Endothelial cell of umbilical vein (primary cell): ENCODE results near the gene RNF126. TPM values are rescaled to one million over a fixed set of nuclear protein-coding genes. Genes with fewer than 3 reads are reported as not detected.

Experiments
- Bru-seq: library from RNA; stranded (reverse); fragments of 400-500 nt; gene quantifications from one replicate; lab custom pipeline; 2021; lab: Mats Ljungman, UMichigan
- BruChase-seq, 2 experiments: library from RNA; stranded (reverse); fragments of 400-500 nt; gene quantifications; one replicate each; lab custom pipeline; 2021; lab: Mats Ljungman, UMichigan
- BruUV-seq: library from RNA; stranded (reverse); fragments of 400-500 nt; replicated peaks from 2 replicates; lab custom pipeline; 2021; lab: Mats Ljungman, UMichigan
- CTCF ChIA-PET: fragments of 300-600, 350-600 bp; sonication (Branson Sonifier 250); formaldehyde crosslinking; loops from one replicate; lab custom pipeline; 2021; ENCODE audit warnings: antibody characterized with exemption, inconsistent platforms; lab: Charles Lee
- POLR2A ChIA-PET: fragments of 300-600, 350-600 bp; sonication (Branson Sonifier 250); formaldehyde crosslinking; loops from one replicate; lab custom pipeline; 2021; ENCODE audit warnings: antibody characterized with exemption, inconsistent platforms; lab: Charles Lee
- DNase-seq: peaks from one replicate; pipeline ENCODE4 v3.0.0-alpha.2; 2011; ENCODE audit warnings: low read depth, low spot score
- FAIRE-seq: peaks from 2 replicates; lab custom pipeline; 2011; peaks lifted over from hg19 to GRCh38; lab: Jason Lieb, UNC
- H2AFZ ChIP-seq: 2 replicates; pipeline ENCODE4 v1.6.0; 2012; ENCODE audit warnings: low read depth, low read length, control low read depth, inconsistent platforms
- H3K27ac ChIP-seq: 2 replicates; pipeline ENCODE4 v1.5.1; 2011; ENCODE audit warnings: low read depth, mild to moderate bottlenecking, control low read depth, low read length, moderate library complexity; ENCODE audit not compliant: insufficient read depth
- H3K27me3 ChIP-seq, 2 experiments: 2 replicates each; pipeline versions ENCODE4 v1.6.0 to v1.6.1; 2011; ENCODE audit warnings: low read length in 2 of 2, mixed read lengths in 1 of 2; ENCODE audit not compliant: control insufficient read depth in 2 of 2, insufficient read depth in 2 of 2
- H3K36me3 ChIP-seq, 2 experiments: 2 replicates in 1 of 2; 3 replicates in 1 of 2; pipeline ENCODE4 v1.5.1; 2011; ENCODE audit warnings: low read length in 2 of 2, mild to moderate bottlenecking in 1 of 2, moderate library complexity in 1 of 2; ENCODE audit not compliant: control insufficient read depth in 2 of 2, insufficient read depth in 2 of 2; ENCODE audit errors: extremely low read depth in 1 of 2
- H3K4me1 ChIP-seq: 3 replicates; pipeline ENCODE4 v1.5.1; 2011; ENCODE audit warnings: mild to moderate bottlenecking, low read length; ENCODE audit not compliant: control insufficient read depth, insufficient read depth; ENCODE audit errors: extremely low read depth
- H3K4me2 ChIP-seq: 2 replicates; pipeline ENCODE4 v1.6.1; 2011; ENCODE audit warnings: low read length, control low read depth, mixed read lengths; ENCODE audit not compliant: insufficient read depth
- H3K4me3 ChIP-seq, 3 experiments: fragments of 200-600 bp in 1 of 3; sonication (generic), shearing (Covaris generic) in 1 of 3; replicated peaks in 1 of 3; 2 replicates each; pipeline ENCODE4 v1.5.1; 2011 to 2016; ENCODE audit warnings: control low read depth in 3 of 3, low read length in 3 of 3, mild to moderate bottlenecking in 2 of 3, inconsistent platforms in 1 of 3, low read depth in 1 of 3, moderate library complexity in 1 of 3; ENCODE audit not compliant: insufficient read depth in 1 of 3
- H3K79me2 ChIP-seq: 2 replicates; pipeline ENCODE4 v1.6.0; 2012; ENCODE audit warnings: low read length, inconsistent platforms; ENCODE audit not compliant: control insufficient read depth, insufficient read depth
- H3K9ac ChIP-seq: replicated peaks from 2 replicates; pipeline ENCODE3; 2011; ENCODE audit warnings: low read length, control low read depth; ENCODE audit not compliant: insufficient read depth; ENCODE audit errors: extremely low read depth
- H3K9me1 ChIP-seq: replicated peaks from 3 replicates; pipeline ENCODE4 v1.6.0; 2011; ENCODE audit warnings: mild to moderate bottlenecking, low read length; ENCODE audit not compliant: control insufficient read depth, insufficient read depth; ENCODE audit errors: extremely low read depth
- H3K9me3 ChIP-seq: replicated peaks from 2 replicates; pipeline ENCODE4 v1.5.1; 2012; ENCODE audit warnings: low read length, inconsistent platforms; ENCODE audit not compliant: control insufficient read depth, insufficient read depth
- H4K20me1 ChIP-seq: replicated peaks from 2 replicates; pipeline ENCODE3; 2011; ENCODE audit warnings: mild to moderate bottlenecking, low read length; ENCODE audit not compliant: control insufficient read depth, insufficient read depth; ENCODE audit errors: extremely low read depth
- CTCF ChIP-seq, 2 donors: IDR thresholded peaks; 1 replicate in 1 of 2; 2 replicates in 1 of 2; pipeline ENCODE4 v1.5.1; 2011; ENCODE audit warnings: low read length in 2 of 2, mild to moderate bottlenecking in 2 of 2, moderate library complexity in 2 of 2, control low read depth in 1 of 2, inconsistent platforms in 1 of 2, low read depth in 1 of 2; ENCODE audit not compliant: insufficient read depth in 1 of 2; ENCODE audit errors: extremely low read depth in 1 of 2
- EZH2 ChIP-seq: IDR thresholded peaks from 2 replicates; pipeline ENCODE4 v1.6.1; 2012; ENCODE audit warnings: borderline replicate concordance, low read depth, mild to moderate bottlenecking, moderate library complexity, low read length, inconsistent platforms; ENCODE audit not compliant: severe bottlenecking
- FOS ChIP-seq: IDR thresholded peaks from 2 replicates; pipeline ENCODE4 v1.6.1; 2011; ENCODE audit warnings: mild to moderate bottlenecking, low read length, moderate library complexity, borderline replicate concordance; ENCODE audit not compliant: insufficient read depth
- GATA2 ChIP-seq: IDR thresholded peaks from 2 replicates; pipeline ENCODE4 v1.7.0; 2011; ENCODE audit warnings: low read depth, mild to moderate bottlenecking, moderate library complexity, mixed read lengths, low read length; ENCODE audit not compliant: insufficient read length, insufficient read depth
- JUN ChIP-seq: IDR thresholded peaks from 2 replicates; pipeline ENCODE4 v1.6.1; 2011; ENCODE audit warnings: borderline replicate concordance, low read depth; ENCODE audit not compliant: insufficient read length, insufficient read depth
- MAX ChIP-seq: IDR thresholded peaks from 2 replicates; pipeline ENCODE4 v1.6.1; 2011; ENCODE audit not compliant: insufficient read depth, insufficient read length
- MYC ChIP-seq: IDR thresholded peaks from one replicate; pipeline ENCODE4 v1.6.1; 2011; ENCODE audit warnings: mild to moderate bottlenecking, low read depth, low read length
- POLR2A ChIP-seq: IDR thresholded peaks from 2 replicates; pipeline ENCODE4 v1.6.1; 2012; ENCODE audit warnings: low read depth, mild to moderate bottlenecking, control low read depth, low read length
- POLR2AphosphoS5 ChIP-seq: IDR thresholded peaks from 2 replicates; pipeline ENCODE4 v1.6.1; 2012; ENCODE audit warnings: low read depth, mild to moderate bottlenecking, control low read depth, low read length, moderate library complexity; ENCODE audit not compliant: insufficient read depth
- dilution Hi-C: fragments of 300-500 bp; cut with MboI; formaldehyde crosslinking; loops from one replicate; pipeline ENCODE4 v1.15.0; 2019; ENCODE audit warnings: low sequenced_read_pairs; ENCODE audit not compliant: extremely low pct_ligation_motif_present
- intact Hi-C: fragments of 100-400 bp; cut with micrococcal nuclease; formaldehyde crosslinking; loops from one replicate; pipeline ENCODE4 v1.10.0; 2022
- long read RNA-seq: library from polyadenylated mRNA; stranded (forward); transcript quantifications from one replicate; pipeline ENCODE4 v2.0.0, GENCODE V29; 2021
- polyA minus RNA-seq, 3 experiments: library from RNA; depleted of rRNA, polyadenylated mRNA; stranded (reverse); fragments of >200 nt; gene quantifications; 1 replicate in 1 of 3; 2 replicates in 2 of 3; pipeline ENCODE4 v1.2.3, GENCODE V29; 2011
- polyA plus RNA-seq, 4 experiments: library from polyadenylated mRNA; depleted of rRNA in 3 of 4; stranded (reverse) in 3 of 4; unstranded in 1 of 4; fragments of >200 nt; gene quantifications; 2 replicates each; pipeline versions ENCODE4 v1.2.1 to v1.2.3, GENCODE V29; 2011 to 2012; ENCODE audit warnings: missing spikeins in 1 of 4
- total RNA-seq: library from RNA; stranded (reverse); gene quantifications from 2 replicates; pipeline ENCODE4 v1.2.3, GENCODE V29; 2021

Gene RNF126
- total RNA-seq (58.4 and 61.3 TPM in 2 replicates), polyA plus RNA-seq (19.2 and 20.5 TPM in 2 replicates), polyA minus RNA-seq (6.4 and 7.9 TPM in 2 replicates), Bru-seq, nascent RNA (percentile 59 among the genes with signal in this experiment), BruChase-seq, experiment 1, labeled RNA remaining after a 6-hour chase (percentile 79 among the genes with signal in this experiment), BruChase-seq, experiment 2, labeled RNA remaining after a 2-hour chase (percentile 64 among the genes with signal in this experiment)
- polyA plus RNA-seq (2011; cell fraction: cytosol; rRNA removed): 18.8 and 27.0 TPM in 2 replicates
- 20.9 and 24.6 TPM in 2 replicates for polyA plus RNA-seq (2011; cell fraction: nucleus; rRNA removed)
- polyA plus RNA-seq (2012): 35.7 and 49.8 TPM in 2 replicates
- 23.1 TPM for polyA minus RNA-seq (2011; cell fraction: cytosol; rRNA and poly(A)+ RNA removed)
- 7.1 and 16.3 TPM in 2 replicates for polyA minus RNA-seq (2011; cell fraction: nucleus; rRNA and poly(A)+ RNA removed)
- long read RNA-seq, transcript RNF126-203 (9 exons, 963 nt): minor isoform, 19 of 301 reads
- long read RNA-seq, transcript RNF126-201 (9 exons, 1,694 nt): major isoform, 239 of 301 reads
- long read RNA-seq, transcript RNF126-207 (9 exons, 1,671 nt): minor isoform, 6 of 301 reads
- long read RNA-seq, partial matches to known transcripts: 8 of 301 reads
- long read RNA-seq, other reads (novel, unspliced or antisense): 29 of 301 reads

- H3K9me3 ChIP-seq: no peaks in the 10 kb centered on the region
- FAIRE-seq (peak; percentile 83), DNase-seq (peak; percentile 89)
- ChIA-PET CTCF (interaction anchor here (0.7 to 1.9 kb wide), 7 partner anchors 14 to 87 kb away, joined by 3 to 67 read pairs (median 4); no protein-coding TSS in a partner anchor), POLR2A (interaction anchor here (0.7 kb wide), 1 partner anchor 17 kb away, joined by 3 read pairs; no protein-coding TSS in a partner anchor)
- H4K20me1 ChIP-seq: no peaks in the 10 kb centered on the region
- dilution Hi-C loops (no loop called here), intact Hi-C loops (loop anchor here (1.0 to 2.0 kb wide), 3 partner anchors 17 to 206 kb away; no protein-coding TSS in a partner anchor)
- H3K36me3 ChIP-seq: peaks cover 0 to 2% of the 10 kb centered on the region in 2 experiments
- H3K27me3 ChIP-seq: no peaks in the 10 kb centered on the region
- TF ChIP-seq GATA2 (no peak), MYC (no peak), MAX (no peak), CTCF (IDR thresholded peaks at IDR 0.05; ENCODE audit: extremely low read depth in 1 of 2, insufficient read depth in 1 of 2, low read depth in 1 of 2, low read length in 2 of 2) (no peak), POLR2A (peak; percentile 88), FOS (no peak), EZH2 (no peak), POLR2AphosphoS5 (peak; percentile 84), JUN (no peak)
- peaks cover 48% of the 10 kb centered on the region for H3K79me2 ChIP-seq
- peak within 1 kb of the TSS; percentile 60 for H3K27ac ChIP-seq
- peak within 1 kb of the TSS; percentile 68 for H3K4me2 ChIP-seq
- no TSS peak for BruUV-seq
- H3K4me1 ChIP-seq: peaks cover 19% of the 10 kb centered on the region
- H3K9me1 ChIP-seq: no peaks in the 10 kb centered on the region
- H3K9ac ChIP-seq: peak within 1 kb of the TSS; percentile 87
- H3K4me3 ChIP-seq: peak within 1 kb of the TSS; percentile 73 to 89 (median 86)
- peak within 1 kb of the TSS; percentile 93 for H2AFZ ChIP-seq
These were observed at the start of gene RNF126 for GRCh38 chr19:662962-663681. TSS of gene RNF126 (minus strand) at chr19:663214. CDS start at chr19:663121, 93 bp downstream.
